ENCODE data around the gene MADD. TPM values are rescaled to one million over a fixed set of nuclear protein-coding genes. Genes with fewer than 3 reads are reported as not detected.

MADD gene
- total and polyA plus RNA-seq, 2 experiments from 2014 or later, result 13.4 to 43.8 TPM

DNA sequence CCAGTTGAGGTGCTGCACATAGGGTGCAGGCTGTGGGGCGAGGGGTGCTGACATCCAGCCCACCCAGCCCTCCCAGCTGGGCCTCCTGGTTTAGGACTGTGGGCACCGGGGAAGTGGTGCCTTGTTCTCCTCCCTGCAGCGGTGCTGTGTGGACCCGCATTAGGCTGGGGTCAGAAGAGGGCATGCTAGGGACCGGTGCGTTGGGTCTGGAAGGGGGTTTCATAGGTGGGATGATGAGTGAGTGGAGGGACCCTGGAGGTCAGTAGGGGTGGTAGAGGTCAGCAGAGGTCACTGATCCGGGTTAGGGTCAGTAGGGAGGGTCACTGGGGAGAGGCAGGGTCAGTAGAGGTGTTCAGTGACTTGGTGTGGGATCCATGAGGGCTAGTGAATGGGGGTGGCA is 89.2 kb downstream of the MADD start (continued):
- TF ChIP-seq EZH2phosphoT487 (IDR thresholded peaks at IDR 0.05; ENCODE audit: unreplicated experiment) (no peak), ZNF114 (CRISPR knock-in tag; IDR thresholded peaks at IDR 0.05) (no peak), NANOG (IDR thresholded peaks at IDR 0.05; ENCODE audit: borderline replicate concordance) (no peak), CREB1 (CRISPR knock-in tag; IDR thresholded peaks at IDR 0.05; ENCODE audit: low read depth) (no peak), STAT1 (IDR thresholded peaks at IDR 0.05; ENCODE audit: unreplicated experiment) (no peak)
- TF ChIP-seq, protein P1, sequence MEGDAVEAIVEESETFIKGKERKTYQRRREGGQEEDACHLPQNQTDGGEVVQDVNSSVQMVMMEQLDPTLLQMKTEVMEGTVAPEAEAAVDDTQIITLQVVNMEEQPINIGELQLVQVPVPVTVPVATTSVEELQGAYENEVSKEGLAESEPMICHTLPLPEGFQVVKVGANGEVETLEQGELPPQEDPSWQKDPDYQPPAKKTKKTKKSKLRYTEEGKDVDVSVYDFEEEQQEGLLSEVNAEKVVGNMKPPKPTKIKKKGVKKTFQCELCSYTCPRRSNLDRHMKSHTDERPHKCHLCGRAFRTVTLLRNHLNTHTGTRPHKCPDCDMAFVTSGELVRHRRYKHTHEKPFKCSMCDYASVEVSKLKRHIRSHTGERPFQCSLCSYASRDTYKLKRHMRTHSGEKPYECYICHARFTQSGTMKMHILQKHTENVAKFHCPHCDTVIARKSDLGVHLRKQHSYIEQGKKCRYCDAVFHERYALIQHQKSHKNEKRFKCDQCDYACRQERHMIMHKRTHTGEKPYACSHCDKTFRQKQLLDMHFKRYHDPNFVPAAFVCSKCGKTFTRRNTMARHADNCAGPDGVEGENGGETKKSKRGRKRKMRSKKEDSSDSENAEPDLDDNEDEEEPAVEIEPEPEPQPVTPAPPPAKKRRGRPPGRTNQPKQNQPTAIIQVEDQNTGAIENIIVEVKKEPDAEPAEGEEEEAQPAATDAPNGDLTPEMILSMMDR (conservative IDR thresholded peaks at IDR 0.05; ENCODE audit: low read depth in 2 of 2), result no peak

DNA sequence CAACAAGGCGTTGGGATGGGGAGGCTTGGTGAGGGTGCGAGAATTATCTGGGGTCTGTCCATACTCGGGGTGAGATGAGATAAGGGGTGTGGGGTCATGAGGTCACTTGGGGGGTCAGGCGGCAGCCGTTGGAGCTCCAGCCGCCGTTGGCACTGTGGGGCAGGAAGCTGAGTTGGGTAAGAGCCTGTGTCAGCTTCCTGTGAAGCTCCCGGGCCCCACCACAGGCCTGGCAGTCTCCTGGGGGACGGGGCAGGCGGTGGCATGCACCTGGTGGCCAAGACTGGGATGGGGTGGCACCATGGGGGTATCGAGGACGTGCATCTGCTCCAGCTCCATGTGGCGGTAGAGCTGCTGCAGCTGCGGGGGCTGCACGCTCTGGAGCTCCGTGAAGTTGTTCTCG is 89.7 kb downstream of the MADD start:
- peaks cover 1% of the 10 kb centered on the region; the same call in 1 of the 3 replicates for H3K4me1 Mint-ChIP-seq
- H3F3A ChIP-seq (replicated peaks; ENCODE audit: low read depth), result peaks cover 18% of the 10 kb centered on the region
- peaks cover 5% of the 10 kb centered on the region for H3K27me3 Mint-ChIP-seq (ENCODE audit: insufficient read depth, low read depth, poor library complexity)
- no peaks in the 10 kb centered on the region for H3K79me2 ChIP-seq (replicated peaks; ENCODE audit: insufficient read depth)
- no peak for ATAC-seq
- H4K20me1 ChIP-seq (replicated peaks; ENCODE audit: insufficient read depth), result no peaks in the 10 kb centered on the region
- no peak for DNase-seq (ENCODE audit: low spot score)
- H3K27me3 ChIP-seq (ENCODE audit: insufficient read depth), result no peaks in the 10 kb centered on the region
- no peak overlapping the region for H3K27ac ChIP-seq (ENCODE audit: low read depth)
- H3K4me3 ChIP-seq, result no peak overlapping the region
- H3K36me3 Mint-ChIP-seq (ENCODE audit: low read depth), result no peaks in the 10 kb centered on the region; the same call in 2 of the 3 replicates
- no peaks in the 10 kb centered on the region for H3K36me3 ChIP-seq (ENCODE audit: insufficient read depth)
- no peak overlapping the region for H3K4me2 ChIP-seq
- H3K27ac Mint-ChIP-seq, result no peak overlapping the region
- H3K9me2 ChIP-seq (ENCODE audit: insufficient read depth), result no peaks in the 10 kb centered on the region
- H3K4me3 Mint-ChIP-seq, result no peak overlapping the region
- no peaks in the 10 kb centered on the region for H3K9me3 Mint-ChIP-seq
- no peak overlapping the region for H2AFZ ChIP-seq
- peaks cover 1% of the 10 kb centered on the region; the same call in 1 of the 2 replicates for H3K4me1 ChIP-seq (ENCODE audit: insufficient read depth)
- TF ChIP-seq, protein P1 (conservative IDR thresholded peaks at IDR 0.05; ENCODE audit: low read depth in 2 of 2), result no peak
- TF ChIP-seq ZNF114 (CRISPR knock-in tag; IDR thresholded peaks at IDR 0.05), result no peak
- TF ChIP-seq EZH2 (IDR thresholded peaks at IDR 0.05; ENCODE audit: low read depth, unreplicated experiment), result no peak
- TF ChIP-seq CREB1 (CRISPR knock-in tag; IDR thresholded peaks at IDR 0.05; ENCODE audit: low read depth), result no peak
- TF ChIP-seq POLR2AphosphoS5 (IDR thresholded peaks at IDR 0.05; ENCODE audit: low read depth), result no peak
- TF ChIP-seq NANOG (IDR thresholded peaks at IDR 0.05; ENCODE audit: borderline replicate concordance), result no peak
- TF ChIP-seq ZNF331 (CRISPR knock-in tag; IDR thresholded peaks at IDR 0.05; ENCODE audit: low read depth), result no peak
- no peak for TF ChIP-seq STAT1 (IDR thresholded peaks at IDR 0.05; ENCODE audit: unreplicated experiment)
- no peak for TF ChIP-seq EZH2phosphoT487 (IDR thresholded peaks at IDR 0.05; ENCODE audit: unreplicated experiment)
- TF ChIP-seq, protein P2, sequence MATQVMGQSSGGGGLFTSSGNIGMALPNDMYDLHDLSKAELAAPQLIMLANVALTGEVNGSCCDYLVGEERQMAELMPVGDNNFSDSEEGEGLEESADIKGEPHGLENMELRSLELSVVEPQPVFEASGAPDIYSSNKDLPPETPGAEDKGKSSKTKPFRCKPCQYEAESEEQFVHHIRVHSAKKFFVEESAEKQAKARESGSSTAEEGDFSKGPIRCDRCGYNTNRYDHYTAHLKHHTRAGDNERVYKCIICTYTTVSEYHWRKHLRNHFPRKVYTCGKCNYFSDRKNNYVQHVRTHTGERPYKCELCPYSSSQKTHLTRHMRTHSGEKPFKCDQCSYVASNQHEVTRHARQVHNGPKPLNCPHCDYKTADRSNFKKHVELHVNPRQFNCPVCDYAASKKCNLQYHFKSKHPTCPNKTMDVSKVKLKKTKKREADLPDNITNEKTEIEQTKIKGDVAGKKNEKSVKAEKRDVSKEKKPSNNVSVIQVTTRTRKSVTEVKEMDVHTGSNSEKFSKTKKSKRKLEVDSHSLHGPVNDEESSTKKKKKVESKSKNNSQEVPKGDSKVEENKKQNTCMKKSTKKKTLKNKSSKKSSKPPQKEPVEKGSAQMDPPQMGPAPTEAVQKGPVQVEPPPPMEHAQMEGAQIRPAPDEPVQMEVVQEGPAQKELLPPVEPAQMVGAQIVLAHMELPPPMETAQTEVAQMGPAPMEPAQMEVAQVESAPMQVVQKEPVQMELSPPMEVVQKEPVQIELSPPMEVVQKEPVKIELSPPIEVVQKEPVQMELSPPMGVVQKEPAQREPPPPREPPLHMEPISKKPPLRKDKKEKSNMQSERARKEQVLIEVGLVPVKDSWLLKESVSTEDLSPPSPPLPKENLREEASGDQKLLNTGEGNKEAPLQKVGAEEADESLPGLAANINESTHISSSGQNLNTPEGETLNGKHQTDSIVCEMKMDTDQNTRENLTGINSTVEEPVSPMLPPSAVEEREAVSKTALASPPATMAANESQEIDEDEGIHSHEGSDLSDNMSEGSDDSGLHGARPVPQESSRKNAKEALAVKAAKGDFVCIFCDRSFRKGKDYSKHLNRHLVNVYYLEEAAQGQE (IDR thresholded peaks at IDR 0.05; ENCODE audit: unreplicated experiment), result no peak
- TF ChIP-seq, protein P3, sequence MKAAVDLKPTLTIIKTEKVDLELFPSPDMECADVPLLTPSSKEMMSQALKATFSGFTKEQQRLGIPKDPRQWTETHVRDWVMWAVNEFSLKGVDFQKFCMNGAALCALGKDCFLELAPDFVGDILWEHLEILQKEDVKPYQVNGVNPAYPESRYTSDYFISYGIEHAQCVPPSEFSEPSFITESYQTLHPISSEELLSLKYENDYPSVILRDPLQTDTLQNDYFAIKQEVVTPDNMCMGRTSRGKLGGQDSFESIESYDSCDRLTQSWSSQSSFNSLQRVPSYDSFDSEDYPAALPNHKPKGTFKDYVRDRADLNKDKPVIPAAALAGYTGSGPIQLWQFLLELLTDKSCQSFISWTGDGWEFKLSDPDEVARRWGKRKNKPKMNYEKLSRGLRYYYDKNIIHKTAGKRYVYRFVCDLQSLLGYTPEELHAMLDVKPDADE (IDR thresholded peaks at IDR 0.05), result no peak

Measured in GM23338 (cell line).